WERI-Rb-1 (cell line): ENCODE measurements around the gene SYNJ1.

Source experiments
- DNase-seq: peaks from one replicate; pipeline ENCODE4 v3.0.0-alpha.2; 2020
- H3K27ac ChIP-seq: fragments of 250-450 bp; sonication (Bioruptor Pico); 2 replicates; pipeline ENCODE4 v1.5.1; 2020; ENCODE audit warnings: mild to moderate bottlenecking, moderate library complexity
- H3K27me3 ChIP-seq: fragments of 250-450 bp; sonication (Bioruptor Pico); 2 replicates; pipeline ENCODE4 v1.5.1; 2021; ENCODE audit warnings: mild to moderate bottlenecking, low read depth, moderate library complexity; ENCODE audit not compliant: insufficient read depth, severe bottlenecking
- H3K36me3 ChIP-seq: fragments of 250-450 bp; sonication (Bioruptor Pico); 2 replicates; pipeline ENCODE4 v1.5.1; 2020; ENCODE audit warnings: mild to moderate bottlenecking, moderate library complexity
- H3K4me3 ChIP-seq: 2 replicates; pipeline ENCODE4 v1.5.1; 2011; ENCODE audit warnings: low read depth, mild to moderate bottlenecking, control low read depth, low read length
- H3K9me3 ChIP-seq: fragments of 250-450 bp; sonication (Bioruptor Pico); 2 replicates; pipeline ENCODE4 v1.5.1; 2021; ENCODE audit warnings: mild to moderate bottlenecking, moderate library complexity; ENCODE audit not compliant: severe bottlenecking
- TF ChIP-seq, protein P1 (sequence below): IDR thresholded peaks from 2 replicates; pipeline ENCODE4 v1.5.1; 2011; ENCODE audit warnings: low read depth, mild to moderate bottlenecking, control low read depth, inconsistent platforms, low read length

SYNJ1 gene

GRCh38 chr21:32733356-32733755 is 5.5 kb upstream of the SYNJ1 start:
- no peak for DNase-seq
- Histone ChIP-seq H3K27ac (no peak overlapping the region), H3K4me3 (no peak overlapping the region), H3K9me3 (no peaks in the 10 kb centered on the region), H3K27me3 (no peaks in the 10 kb centered on the region), H3K36me3 (peaks cover 57% of the 10 kb centered on the region)
- TF ChIP-seq, protein P1, sequence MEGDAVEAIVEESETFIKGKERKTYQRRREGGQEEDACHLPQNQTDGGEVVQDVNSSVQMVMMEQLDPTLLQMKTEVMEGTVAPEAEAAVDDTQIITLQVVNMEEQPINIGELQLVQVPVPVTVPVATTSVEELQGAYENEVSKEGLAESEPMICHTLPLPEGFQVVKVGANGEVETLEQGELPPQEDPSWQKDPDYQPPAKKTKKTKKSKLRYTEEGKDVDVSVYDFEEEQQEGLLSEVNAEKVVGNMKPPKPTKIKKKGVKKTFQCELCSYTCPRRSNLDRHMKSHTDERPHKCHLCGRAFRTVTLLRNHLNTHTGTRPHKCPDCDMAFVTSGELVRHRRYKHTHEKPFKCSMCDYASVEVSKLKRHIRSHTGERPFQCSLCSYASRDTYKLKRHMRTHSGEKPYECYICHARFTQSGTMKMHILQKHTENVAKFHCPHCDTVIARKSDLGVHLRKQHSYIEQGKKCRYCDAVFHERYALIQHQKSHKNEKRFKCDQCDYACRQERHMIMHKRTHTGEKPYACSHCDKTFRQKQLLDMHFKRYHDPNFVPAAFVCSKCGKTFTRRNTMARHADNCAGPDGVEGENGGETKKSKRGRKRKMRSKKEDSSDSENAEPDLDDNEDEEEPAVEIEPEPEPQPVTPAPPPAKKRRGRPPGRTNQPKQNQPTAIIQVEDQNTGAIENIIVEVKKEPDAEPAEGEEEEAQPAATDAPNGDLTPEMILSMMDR: no peak

- H3K36me3 ChIP-seq: peaks cover 51% of the 10 kb centered on the region
- H3K27ac ChIP-seq: no peak overlapping the region
- TF ChIP-seq, protein P1: no peak
- H3K4me3 ChIP-seq: no peak overlapping the region
- no peaks in the 10 kb centered on the region for H3K9me3 ChIP-seq
- no peaks in the 10 kb centered on the region for H3K27me3 ChIP-seq
- no peak for DNase-seq
Observed at GRCh38 chr21:32732544-32732943, 4.7 kb upstream of the SYNJ1 start.

- peak overlapping the region; percentile 85 for H3K4me3 ChIP-seq
- peaks cover 42% of the 10 kb centered on the region for H3K36me3 ChIP-seq
- H3K9me3 ChIP-seq: no peaks in the 10 kb centered on the region
- peak overlapping the region; percentile 91 for H3K27ac ChIP-seq
- DNase-seq: no peak
- no peaks in the 10 kb centered on the region for H3K27me3 ChIP-seq
- TF ChIP-seq, protein P1: no peak
Observed at GRCh38 chr21:32728848-32729247, 1.0 kb upstream of the SYNJ1 start.

GRCh38 chr21:32728456-32728839 is 635 bp upstream of the SYNJ1 start:
- TF ChIP-seq, protein P1: no peak
- no peaks in the 10 kb centered on the region for H3K9me3 ChIP-seq
- H3K27ac ChIP-seq: peak overlapping the region; percentile 91
- no peaks in the 10 kb centered on the region for H3K27me3 ChIP-seq
- DNase-seq: no peak
- peaks cover 42% of the 10 kb centered on the region for H3K36me3 ChIP-seq
- H3K4me3 ChIP-seq: peak overlapping the region; percentile 85

GRCh38 chr21:32726839-32727686 is 750 bp downstream of the SYNJ1 start:
- Histone ChIP-seq H3K9me3 (no peaks in the 10 kb centered on the region), H3K36me3 (peaks cover 44% of the 10 kb centered on the region), H3K4me3 (peak overlapping the region; percentile 85), H3K27me3 (no peaks in the 10 kb centered on the region), H3K27ac (peak overlapping the region; percentile 91)
- TF ChIP-seq, protein P1: no peak
- DNase-seq: peak; percentile 77

GRCh38 chr21:32719085-32719484 is 8.7 kb downstream of the SYNJ1 start:
- H3K4me3 ChIP-seq: no peak overlapping the region
- H3K9me3 ChIP-seq: no peaks in the 10 kb centered on the region
- H3K27ac ChIP-seq: no peak overlapping the region
- TF ChIP-seq, protein P1: no peak
- H3K27me3 ChIP-seq: no peaks in the 10 kb centered on the region
- H3K36me3 ChIP-seq: peaks cover 63% of the 10 kb centered on the region
- DNase-seq: no peak
